Activated CD4-positive, CD25-positive, alpha-beta regulatory T cell (primary cell): Measurements from ENCODE around the gene ZMIZ1.
A peak's percentile ranks its signal among the peaks of the same experiment; 100 is the strongest.

Experiments used
- DNase-seq, 4 experiments: peaks; one replicate each; lab custom pipeline; 2025; lab: John Stamatoyannopoulos, UW

ZMIZ1 gene

DNA sequence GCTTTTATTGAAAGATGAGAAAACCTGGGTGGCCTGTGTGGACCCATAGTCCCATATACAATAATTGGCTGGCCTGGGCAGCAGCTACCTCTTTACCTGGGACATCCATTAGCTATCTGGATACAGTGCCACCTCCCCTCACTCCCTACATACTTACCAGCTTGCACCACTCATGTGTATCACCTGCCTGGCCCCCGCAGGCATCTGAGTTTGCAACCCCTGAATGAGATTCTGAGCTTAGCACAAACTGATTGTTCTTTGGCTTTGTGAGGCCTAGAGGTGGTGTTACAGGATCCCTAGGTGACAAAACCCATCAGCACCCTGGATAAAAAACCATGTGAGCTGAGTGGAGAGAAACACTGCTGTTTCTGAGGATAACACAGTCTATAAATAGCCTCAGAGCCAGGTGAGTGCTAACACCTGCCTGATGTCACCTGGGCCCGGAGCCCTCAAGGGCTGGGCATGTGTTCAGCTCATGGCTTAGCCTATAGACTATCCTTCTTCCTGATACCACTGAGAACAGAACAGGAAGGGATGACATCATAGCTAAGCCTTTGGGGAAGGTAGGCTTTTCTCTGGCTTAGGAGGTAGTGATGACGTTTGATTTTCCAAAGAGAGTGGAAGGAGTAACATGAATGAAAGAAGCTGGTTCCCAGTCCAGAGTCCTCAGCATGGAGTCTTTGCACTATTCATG lies 275.9 kb downstream of the ZMIZ1 start:
- DNase-seq: no peak

DNA sequence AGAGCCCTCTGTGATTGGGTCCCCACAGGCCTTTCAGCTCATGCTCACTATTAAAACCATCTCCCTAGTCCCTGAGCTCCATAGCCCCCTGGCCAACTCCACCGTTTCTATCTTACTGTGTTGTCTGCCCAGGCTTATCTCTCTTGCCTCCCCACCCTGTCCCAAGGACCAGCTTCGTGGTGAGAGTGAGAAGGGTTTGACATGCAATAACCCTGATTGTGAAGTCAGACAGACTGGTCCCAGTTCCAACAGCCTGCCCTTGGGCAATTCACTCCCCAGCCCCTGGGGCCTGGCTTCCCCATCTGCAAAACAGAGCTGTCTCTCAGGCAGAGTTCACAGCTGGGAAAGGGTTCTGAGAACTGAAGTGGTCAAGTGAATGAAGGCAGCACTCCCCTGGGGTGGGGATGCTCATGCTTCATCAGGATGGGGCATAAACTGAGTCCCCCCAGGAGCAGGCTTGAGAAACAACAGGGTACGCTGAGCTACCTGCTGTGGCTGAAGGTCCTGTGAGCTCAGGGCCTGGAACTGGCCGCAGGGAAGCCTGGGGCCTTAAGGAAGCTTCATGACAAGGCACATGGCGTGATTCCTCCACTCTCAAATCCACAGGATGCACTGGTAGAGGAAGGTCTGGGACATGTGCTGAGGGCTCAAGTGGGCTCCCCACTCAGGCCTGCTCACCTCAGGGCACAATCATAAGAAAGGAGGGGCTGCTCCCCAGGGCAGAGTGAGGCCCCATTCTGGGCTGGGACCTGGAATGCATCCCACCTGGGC lies 276.7 kb downstream of the ZMIZ1 start:
- DNase-seq: no peak

DNA sequence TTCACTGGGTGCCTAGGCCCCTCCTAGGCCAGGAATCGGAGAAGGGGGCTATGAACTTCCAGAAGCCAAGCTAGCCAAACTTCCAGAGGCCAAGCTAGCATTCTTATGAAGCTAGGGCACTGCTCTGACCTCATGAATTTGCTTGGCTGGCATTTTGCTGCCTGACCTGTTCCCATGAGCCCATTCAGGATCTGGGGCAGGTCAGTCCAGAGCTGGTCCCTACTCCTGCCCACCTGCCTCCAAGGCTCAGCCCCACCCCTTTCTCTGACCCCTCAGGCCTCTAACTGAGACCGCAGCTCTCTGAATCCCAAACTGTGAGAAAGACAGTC lies 277.2 kb downstream of the ZMIZ1 start:
- no peak for DNase-seq

DNA sequence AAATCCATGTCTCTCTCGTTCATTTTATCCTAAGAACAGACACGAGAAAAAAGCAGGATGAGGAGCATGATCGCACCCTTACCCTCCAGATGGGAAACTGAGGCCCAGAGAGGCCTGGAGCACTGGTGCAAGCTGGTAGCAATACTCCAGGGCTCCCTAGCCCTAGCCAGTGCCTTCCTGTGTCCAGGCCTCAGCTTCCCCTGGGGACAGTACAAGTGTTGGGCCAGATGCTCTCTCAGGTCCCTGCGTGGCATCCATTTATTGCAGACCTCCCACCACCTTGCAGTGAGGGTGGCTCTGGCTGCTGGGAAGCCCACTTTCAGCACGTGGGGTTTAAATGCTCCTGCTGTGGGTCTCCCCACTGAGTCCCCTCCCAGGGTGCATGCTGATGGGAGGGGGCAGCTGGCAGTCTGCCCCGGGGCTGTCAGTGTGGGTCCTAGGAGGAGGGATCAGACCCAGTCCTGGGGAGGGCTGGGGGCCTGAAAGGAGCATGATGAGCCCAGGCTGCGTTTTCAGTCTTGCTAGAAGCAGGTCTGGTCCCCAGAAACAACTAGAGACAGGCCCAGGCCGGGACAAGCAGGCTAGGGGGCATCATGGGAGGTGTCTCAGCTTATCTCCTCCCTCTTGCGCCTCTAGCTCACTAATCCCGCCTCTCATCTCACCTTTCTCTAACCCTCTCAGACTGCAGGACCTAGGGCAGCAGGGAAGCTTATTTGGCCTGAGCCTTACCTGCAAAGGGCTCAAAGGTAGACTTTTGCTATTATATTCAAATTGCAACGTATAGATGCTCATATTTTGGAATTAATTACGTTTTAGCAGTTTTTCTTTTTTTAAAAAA lies 277.8 kb downstream of the ZMIZ1 start:
- DNase-seq: no peak

DNA sequence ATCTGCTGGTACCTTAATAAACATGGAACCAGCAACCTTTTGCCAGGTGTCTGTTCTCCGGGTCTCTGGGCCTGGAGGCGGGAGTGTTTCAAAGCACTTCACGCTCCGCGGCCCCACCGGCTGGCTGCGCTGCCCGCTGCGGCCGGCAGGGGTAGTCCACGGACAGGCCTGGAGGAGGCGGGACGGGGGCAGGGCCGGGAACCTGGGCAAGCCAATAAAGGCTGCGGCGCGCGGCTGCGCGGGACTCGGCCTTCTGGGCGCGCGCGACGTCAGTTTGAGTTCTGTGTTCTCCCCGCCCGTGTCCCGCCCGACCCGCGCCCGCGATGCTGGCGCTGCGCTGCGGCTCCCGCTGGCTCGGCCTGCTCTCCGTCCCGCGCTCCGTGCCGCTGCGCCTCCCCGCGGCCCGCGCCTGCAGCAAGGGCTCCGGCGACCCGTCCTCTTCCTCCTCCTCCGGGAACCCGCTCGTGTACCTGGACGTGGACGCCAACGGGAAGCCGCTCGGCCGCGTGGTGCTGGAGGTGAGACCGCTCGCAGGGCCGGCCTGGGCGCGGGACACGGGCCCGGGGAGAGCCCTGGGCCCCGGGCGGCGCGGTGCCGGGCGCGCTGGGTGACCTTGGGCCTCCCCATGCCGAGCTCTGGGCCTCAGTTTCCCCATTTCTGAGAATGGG lies 278.6 kb downstream of the ZMIZ1 start, which contains the start of gene PPIF:
PPIF (plus strand) TSS at position 244 of the 668 bp plus-strand sequence; CDS start at position 324, 80 bp downstream.
- DNase-seq: peak; percentile 85 to 92 (median 89)

DNA sequence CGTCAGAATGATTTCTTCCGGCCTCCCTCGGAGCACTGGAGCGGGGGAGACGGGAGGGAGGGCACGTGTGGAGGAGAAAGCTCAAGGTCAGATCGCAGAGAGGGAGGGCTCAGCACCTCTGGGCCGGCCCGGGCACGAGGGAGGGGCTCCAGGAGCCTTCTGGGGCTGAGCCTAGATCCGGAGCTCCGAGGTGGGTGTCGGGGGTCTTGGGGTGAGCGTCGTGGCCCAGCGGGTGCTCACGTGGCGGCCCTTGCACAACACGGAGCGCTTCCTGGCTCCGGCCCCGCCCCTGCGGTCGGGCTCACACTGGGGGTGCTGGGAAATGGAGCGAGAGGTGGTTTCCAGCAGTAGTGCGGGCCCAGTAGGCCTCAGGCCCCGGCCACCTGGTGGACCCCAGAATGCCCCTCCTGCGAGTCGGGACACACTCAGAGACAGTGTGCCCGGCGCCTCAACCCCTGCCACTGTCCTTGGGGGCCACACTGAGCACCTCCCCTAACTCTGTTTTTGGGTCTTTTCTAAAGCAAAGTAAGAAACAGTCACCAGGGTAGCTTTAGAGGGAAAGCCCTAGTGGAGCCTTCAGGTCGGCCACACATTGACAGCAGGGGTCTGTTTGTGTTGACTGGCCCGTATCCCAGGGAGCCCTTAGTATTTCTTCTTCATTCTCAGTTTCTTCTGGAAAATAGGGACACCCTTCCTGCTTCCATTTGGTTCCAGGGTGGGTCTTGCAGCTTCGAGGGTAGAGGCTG lies 279.3 kb downstream of the ZMIZ1 start:
- DNase-seq: peak; percentile 31 to 57 (median 52)

DNA sequence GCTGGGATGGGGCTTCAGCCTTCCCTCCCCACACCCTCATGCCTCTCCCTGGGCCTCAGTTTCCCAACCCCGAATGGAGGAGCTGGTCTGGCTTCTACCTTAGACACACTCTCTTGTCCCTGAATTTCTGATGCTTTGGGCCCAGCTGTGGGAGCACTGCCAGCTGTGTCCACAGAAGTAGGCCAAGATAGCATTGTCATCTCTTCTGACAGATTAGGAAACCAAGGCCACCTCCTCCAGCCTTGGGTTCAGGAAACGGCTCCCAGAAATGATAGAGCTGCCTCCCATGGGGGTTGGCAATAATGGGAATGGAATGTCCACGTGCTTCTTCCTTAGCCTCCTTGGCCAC lies 279.8 kb downstream of the ZMIZ1 start:
- DNase-seq: no peak

DNA sequence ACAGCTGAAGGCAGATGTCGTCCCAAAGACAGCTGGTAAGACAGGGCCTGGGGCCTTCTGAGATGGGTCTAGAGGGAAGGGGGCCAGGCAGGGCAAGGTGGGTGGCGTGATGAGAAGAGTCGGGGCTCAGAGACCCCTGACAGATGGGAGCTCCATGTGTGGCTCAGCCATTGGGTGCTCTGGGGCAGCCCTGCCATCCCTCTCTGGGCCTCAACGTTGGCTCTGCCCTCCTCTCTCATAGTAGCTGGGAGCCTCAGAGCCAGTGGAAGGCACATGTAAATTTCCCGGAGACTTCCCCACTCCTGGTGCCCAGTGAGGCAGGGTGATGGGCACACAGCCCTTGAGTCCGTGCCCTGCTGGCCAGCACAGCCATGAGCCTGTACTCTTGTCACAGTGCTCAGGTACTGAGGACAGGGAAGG lies 280.3 kb downstream of the ZMIZ1 start:
- no peak for DNase-seq

DNA sequence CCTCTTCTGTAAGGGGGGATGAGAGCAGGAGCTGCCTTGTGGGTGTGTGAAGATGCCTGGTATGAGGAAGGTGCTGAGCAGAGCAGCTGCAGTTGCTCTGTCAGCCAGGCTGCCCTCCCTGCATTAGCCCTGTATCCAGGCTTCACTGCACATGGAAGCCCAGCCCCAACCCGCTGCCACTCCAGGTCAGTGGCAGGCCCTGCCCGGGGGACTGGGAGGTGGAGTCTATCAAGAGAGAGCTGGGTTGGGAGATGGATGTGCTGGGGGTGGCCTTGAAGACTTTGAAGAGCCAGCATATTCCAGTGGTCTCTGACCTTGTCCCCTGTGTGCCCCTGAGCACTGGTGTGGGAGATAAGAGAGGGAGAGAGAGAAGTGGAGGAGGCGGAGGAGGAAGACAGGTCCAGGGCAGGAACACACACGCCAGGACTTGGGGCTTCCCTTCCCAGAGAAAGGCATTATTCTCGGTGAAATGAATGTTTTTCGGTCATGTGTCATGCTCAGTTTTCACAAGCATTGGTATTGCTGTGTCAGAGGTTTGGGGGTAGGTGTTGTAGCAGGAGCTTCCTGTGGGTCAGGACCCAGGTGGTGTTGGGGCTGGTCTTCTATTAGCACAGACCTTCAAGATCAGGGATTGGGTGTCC lies 281.1 kb downstream of the ZMIZ1 start:
- DNase-seq: no peak

DNA sequence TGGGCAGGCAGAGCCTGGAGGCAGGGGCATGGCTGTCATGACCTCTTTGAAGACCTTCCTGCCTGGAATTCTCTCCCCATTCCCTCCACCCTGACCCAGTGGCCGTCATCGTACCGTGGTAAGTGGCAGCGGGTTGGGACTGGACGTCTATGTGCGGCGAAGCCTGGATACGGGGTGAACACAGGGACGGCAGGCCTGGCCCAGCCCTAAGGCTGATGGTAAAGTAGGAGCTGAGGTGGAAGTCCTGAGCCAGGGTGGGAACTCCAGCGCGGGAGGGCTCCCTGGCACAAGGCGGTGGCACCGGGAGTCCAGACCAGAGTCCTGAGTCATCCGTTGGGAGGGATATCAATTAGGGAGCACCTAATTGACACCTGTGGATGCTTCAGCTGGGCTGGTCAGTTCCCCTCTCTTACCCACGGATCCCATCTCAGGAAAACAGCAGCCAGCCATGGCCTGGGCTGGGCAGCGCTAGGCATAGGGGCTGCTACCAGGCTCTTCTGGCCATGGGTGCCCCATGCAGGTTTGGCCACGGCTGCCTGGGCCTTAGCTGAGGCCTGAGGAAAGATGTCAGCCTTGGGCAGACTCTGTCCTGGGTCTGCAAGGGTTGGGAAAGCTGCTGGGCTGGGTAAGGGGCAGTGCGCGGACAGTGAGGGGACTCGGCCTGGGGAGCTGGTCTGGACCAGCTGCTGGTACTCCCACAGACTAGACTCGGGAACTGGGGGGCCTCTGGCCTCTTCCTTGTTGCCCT lies 281.8 kb downstream of the ZMIZ1 start:
- DNase-seq: no peak

DNA sequence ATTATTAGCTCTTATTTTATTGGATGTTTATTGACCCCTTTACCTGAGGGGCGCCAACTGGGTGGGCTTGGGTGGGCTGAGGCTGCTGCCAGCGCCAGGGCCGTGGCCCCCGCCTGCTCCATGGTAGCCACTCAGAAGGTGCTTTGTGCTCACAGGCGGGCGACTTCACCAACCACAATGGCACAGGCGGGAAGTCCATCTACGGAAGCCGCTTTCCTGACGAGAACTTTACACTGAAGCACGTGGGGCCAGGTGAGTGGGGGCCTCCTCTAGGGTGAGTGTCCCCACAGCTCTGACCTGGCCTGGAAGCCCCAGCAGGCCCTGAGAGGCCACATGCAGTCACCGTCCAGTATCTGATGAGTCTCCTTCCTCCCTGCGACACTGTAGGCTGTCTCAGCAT lies 282.6 kb downstream of the ZMIZ1 start:
- no peak for DNase-seq

DNA sequence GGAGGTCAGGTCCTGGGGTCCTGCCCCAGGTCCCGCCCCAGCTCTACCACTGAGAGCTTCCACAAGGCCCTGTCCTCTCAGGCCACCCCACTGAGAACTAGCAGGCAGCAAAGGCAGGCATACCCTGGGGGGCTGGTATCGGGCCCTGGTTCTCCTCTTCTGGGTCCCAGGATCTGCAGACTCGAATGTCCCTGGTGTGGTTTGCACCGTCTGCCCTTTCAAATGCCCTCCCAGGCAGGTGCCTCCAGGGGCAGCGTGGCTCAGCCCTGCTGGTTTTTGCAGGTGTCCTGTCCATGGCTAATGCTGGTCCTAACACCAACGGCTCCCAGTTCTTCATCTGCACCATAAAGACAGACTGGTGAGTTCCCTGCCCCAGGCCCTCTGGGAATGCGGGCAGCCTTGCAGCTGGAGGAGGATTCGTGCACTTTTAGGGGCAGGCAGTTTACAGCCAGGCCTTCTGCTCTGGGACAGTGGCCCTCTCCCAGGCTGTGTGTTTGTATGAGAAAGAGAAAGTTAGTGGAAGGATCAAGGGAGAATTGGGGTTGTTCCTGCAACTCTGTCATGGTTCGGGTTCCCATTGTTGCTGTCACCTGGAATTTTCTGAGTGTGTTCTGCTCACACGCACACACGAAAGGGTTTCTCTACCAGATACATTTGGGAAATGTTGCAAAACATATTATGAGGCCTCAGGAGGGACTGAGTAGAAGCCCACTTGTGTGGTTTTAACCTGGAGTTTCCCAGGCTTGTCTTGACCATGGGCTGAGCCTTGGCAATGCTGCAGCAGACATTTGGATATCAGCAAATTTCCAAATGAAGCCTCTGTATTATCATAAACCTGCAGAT lies 283.5 kb downstream of the ZMIZ1 start:
- DNase-seq: no peak

DNA sequence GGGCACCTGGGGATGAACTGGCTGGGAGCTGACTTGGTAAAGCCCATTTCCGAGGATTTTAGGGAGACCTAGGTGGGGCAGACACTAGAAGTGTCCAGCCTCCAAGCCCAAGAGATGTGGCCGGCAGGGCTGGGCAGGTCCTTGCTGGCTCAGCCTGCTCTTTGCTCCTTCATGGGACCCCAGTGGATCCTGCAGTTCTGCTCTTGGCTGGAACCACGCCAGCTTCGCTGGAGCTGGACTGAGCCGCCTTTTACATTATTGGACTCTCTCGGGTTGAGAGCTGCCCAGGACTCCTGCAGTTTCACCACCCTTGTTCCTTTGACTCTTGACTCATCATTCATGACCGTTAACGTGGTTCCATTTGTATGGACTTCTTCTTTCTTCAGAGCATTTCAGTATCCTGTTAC lies 284.2 kb downstream of the ZMIZ1 start:
- no peak for DNase-seq

DNA sequence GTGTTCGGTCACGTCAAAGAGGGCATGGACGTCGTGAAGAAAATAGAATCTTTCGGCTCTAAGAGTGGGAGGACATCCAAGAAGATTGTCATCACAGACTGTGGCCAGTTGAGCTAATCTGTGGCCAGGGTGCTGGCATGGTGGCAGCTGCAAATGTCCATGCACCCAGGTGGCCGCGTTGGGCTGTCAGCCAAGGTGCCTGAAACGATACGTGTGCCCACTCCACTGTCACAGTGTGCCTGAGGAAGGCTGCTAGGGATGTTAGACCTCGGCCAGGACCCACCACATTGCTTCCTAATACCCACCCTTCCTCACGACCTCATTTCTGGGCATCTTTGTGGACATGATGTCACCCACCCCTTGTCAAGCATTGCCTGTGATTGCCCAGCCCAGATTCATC lies 285.0 kb downstream of the ZMIZ1 start:
- no peak for DNase-seq

DNA sequence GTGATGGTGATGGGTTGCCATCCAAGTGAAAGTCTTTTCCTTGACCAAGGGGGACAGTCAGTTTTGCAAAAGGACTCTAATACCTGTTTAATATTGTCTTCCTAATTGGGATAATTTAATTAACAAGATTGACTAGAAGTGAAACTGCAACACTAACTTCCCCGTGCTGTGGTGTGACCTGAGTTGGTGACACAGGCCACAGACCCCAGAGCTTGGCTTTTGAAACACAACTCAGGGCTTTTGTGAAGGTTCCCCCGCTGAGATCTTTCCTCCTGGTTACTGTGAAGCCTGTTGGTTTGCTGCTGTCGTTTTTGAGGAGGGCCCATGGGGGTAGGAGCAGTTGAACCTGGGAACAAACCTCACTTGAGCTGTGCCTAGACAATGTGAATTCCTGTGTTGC lies 285.4 kb downstream of the ZMIZ1 start:
- no peak for DNase-seq

DNA sequence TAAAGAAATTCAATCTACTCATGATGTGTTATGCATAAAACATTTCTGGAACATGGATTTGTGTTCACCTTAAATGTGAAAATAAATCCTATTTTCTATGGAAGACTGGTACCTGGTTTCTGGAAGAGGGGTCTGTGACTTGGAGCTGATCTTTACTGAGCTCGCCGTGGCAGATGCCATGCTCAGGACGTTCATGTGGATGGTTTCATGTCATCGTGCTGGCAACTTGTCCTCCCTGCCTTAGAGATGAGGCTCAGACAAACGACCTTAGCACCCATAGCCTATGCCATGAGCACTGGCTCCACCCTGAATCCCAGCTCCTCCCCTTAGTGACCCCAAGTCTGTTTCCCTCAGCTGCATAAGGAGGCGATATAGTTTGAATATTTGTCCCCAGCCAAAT lies 285.8 kb downstream of the ZMIZ1 start:
- DNase-seq: no peak

DNA sequence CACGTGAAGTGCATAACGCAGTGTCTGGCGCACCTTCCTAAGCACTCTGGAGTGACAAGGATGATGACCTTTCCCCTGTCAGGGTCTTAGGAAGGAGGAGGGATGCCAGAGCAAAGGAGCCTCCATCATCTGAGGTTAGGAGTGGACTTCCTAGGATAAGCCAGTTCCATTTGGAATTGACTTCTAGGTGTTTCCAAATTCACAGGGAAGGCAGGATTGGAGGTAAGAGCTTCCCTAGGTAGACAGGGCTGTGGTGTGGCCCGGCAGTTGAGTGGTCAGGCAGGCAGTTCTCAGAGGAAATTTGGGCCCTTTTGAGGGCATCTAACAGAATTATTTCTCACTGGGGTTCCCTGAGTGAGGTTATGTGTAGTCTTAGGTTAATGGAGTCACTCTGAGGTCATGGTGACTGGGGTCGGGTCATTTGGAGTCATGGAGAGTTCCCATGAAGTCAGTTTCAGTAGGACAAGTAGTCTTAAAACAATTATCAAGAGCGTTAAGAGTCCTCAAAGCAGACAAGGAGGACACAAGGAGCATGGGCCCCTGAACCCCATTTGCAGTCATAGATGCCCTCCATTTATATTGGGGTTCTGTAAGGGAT lies 286.8 kb downstream of the ZMIZ1 start:
- DNase-seq: no peak

DNA sequence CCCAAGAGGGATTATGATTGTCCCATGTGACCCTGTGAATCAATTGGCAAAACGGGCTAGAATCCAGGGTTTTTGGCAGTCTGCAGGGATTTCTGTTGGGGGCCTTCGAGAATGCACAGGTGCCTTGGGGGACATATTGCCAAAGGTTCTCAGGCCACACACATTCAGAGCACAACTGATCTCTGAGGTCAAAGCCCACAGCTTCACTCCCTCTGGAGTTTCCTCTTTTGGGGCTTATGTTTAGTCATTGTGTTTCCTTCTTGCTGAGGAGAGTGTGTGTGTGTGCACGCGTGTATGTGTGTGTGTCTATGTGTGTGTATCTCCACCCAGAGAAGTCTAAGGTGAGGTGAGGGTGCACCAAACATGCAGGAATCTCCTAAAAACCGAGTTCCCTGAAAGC lies 287.3 kb downstream of the ZMIZ1 start:
- no peak for DNase-seq

DNA sequence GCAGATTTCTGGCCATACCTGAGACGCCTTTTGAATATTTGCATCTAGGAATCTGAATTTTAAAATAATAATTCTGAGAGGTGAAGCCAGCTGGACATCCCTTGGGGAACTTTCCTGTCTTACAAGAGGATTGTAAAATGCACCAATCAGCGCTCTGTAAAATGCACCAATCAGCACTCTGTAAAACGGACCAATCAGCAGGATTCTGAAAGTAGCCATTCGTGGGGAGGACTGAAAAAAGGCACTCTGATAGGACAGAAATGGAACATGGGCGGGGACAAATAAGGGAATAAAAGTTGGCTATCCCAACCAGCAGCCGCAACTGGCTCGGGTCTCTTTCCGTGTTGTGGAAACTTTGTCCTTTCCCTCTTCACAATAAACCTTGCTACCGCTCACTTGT lies 288.4 kb downstream of the ZMIZ1 start:
- DNase-seq: no peak
